GM19099 (cell line): ENCODE results near the gene TMEM52.

ENCODE experiments used
- POLR2A ChIP-seq: IDR thresholded peaks from 3 replicates; pipeline ENCODE4 v1.6.1; 2011; ENCODE audit warnings: low read depth; ENCODE audit not compliant: insufficient read length; ENCODE audit errors: extremely low read depth

Gene TMEM52

GRCh38 chr1:1939296-1940122 lies 20.4 kb upstream of the TMEM52 start:
- no peak for TF ChIP-seq POLR2A

- no peak for TF ChIP-seq POLR2A
These were observed 19.7 kb upstream of the TMEM52 start for GRCh38 chr1:1938613-1939295.

- no peak for TF ChIP-seq POLR2A
These were observed 19.1 kb upstream of the TMEM52 start for GRCh38 chr1:1938276-1938573.

- TF ChIP-seq POLR2A: no peak
These were observed 18.6 kb upstream of the TMEM52 start for GRCh38 chr1:1937549-1938275.

GRCh38 chr1:1937061-1937460 lies 18.0 kb upstream of the TMEM52 start:
- TF ChIP-seq POLR2A: no peak

- TF ChIP-seq POLR2A: no peak
These were observed 10.8 kb upstream of the TMEM52 start for GRCh38 chr1:1929639-1930545.

- TF ChIP-seq POLR2A: no peak
These were observed 10.1 kb upstream of the TMEM52 start for GRCh38 chr1:1929102-1929638.

- TF ChIP-seq POLR2A: no peak
These were observed 9.4 kb upstream of the TMEM52 start for GRCh38 chr1:1928231-1929101.

- TF ChIP-seq POLR2A: no peak
These were observed 8.7 kb upstream of the TMEM52 start for GRCh38 chr1:1927751-1928150.

GRCh38 chr1:1926886-1927660 lies 8.0 kb upstream of the TMEM52 start:
- TF ChIP-seq POLR2A: no peak

- TF ChIP-seq POLR2A: no peak
These were observed 7.3 kb upstream of the TMEM52 start for GRCh38 chr1:1926346-1926811.

GRCh38 chr1:1925437-1926345 lies 6.6 kb upstream of the TMEM52 start:
- no peak for TF ChIP-seq POLR2A
